Stomach (tissue), 9 donors: ENCODE results near the gene FAM120A. TPM values are rescaled to one million over a fixed set of nuclear protein-coding genes. Genes with fewer than 3 reads are reported as not detected.

Experiments used
- DNase-seq, 2 donors: peaks; one replicate each; pipeline versions ENCODE4 v3.0.0 to v3.0.0-alpha.2; 2013 to 2019
- H3K27ac ChIP-seq, 5 donors: fragments of 200-600 bp in 4 of 5; sonication (generic) in 4 of 5; one replicate each; pipeline ENCODE4 v1.5.1; 2013 to 2019; ENCODE audit warnings: mild to moderate bottlenecking in 1 of 5, moderate library complexity in 1 of 5
- H3K27me3 ChIP-seq, 3 donors: fragments of 200-600 bp; sonication (generic); one replicate each; pipeline ENCODE4 v1.5.1; 2017 to 2019; ENCODE audit warnings: mixed run types in 1 of 3
- H3K36me3 ChIP-seq, 4 donors: fragments of 200-600 bp; sonication (generic); 1 replicate in 3 of 4; 2 replicates in 1 of 4; pipeline ENCODE4 v1.5.1; 2016 to 2019
- H3K4me1 ChIP-seq, 4 donors: fragments of 200-600 bp; sonication (generic); one replicate each; pipeline ENCODE4 v1.5.1; 2016 to 2019
- H3K4me3 ChIP-seq, 4 donors: fragments of 200-600 bp; sonication (generic) in 3 of 4; one replicate each; pipeline ENCODE4 v1.5.1; 2016 to 2019; ENCODE audit warnings: mild to moderate bottlenecking in 1 of 4
- H3K9me3 ChIP-seq, 4 donors: fragments of 200-600 bp; sonication (generic); one replicate each; pipeline ENCODE4 v1.5.1; 2016 to 2019
- CTCF ChIP-seq, 7 experiments: fragments of 450-650 bp in 4 of 7; fragments of 200-600 bp in 3 of 7; sonication (generic) in 3 of 7; IDR thresholded peaks; one replicate each; pipeline ENCODE4 v1.5.1; 2016 to 2019; ENCODE audit warnings: antibody characterized with exemption in 7 of 7, control low read depth in 2 of 7, mild to moderate bottlenecking in 1 of 7
- EP300 ChIP-seq: sonication (generic); formaldehyde crosslinking; IDR thresholded peaks from one replicate; pipeline ENCODE4 v1.6.1; 2017; ENCODE audit warnings: antibody characterized with exemption
- POLR2A ChIP-seq, 4 donors: fragments of 450-650 bp; IDR thresholded peaks; one replicate each; pipeline ENCODE4 v1.6.1; 2016; ENCODE audit warnings: antibody characterized with exemption in 4 of 4, control low read depth in 2 of 4, mild to moderate bottlenecking in 1 of 4, moderate library complexity in 1 of 4
- POLR2AphosphoS5 ChIP-seq, 3 donors: sonication (generic); formaldehyde crosslinking; IDR thresholded peaks; one replicate each; pipeline ENCODE4 v1.6.1; 2016; ENCODE audit warnings: antibody characterized with exemption in 3 of 3
- WGBS, 5 donors: extraction: QIAGEN DNeasy Blood & Tissue Kit in 3 of 5; methylation state at CpG; one replicate each; pipeline versions ENCODE4 v1.1.5 to v1.1.7; 2013 to 2018; 5-methylcytosine and 5-hydroxymethylcytosine counted together
- intact Hi-C: fragments of 100-400 bp; cut with DNase I; formaldehyde crosslinking; loops from one replicate; pipeline ENCODE4 v1.15.1; 2023; ENCODE audit warnings: low total_unique reads
- polyA plus RNA-seq, 3 donors: library from polyadenylated mRNA; stranded (reverse); fragments of 200-250 nt; gene quantifications; one replicate each; pipeline ENCODE4 v1.2.3, GENCODE V29; 2013
- total RNA-seq, 5 donors: library from RNA; depleted of rRNA; stranded (reverse); fragments of >200 nt; gene quantifications; one replicate each; pipeline versions ENCODE4 v1.1.0 to v1.2.3, GENCODE V29; 2014 to 2016
- donor health status: healthy with polysubstance abuse.
- donor health status: Bipolar disorder and iron deficiency.
- donor health status: healthy.

The FAM120A gene
- total and polyA plus RNA-seq, 8 donors = 35.8 to 192 (median 92.1) TPM

GRCh38 chr9:93477397-93477796, 25.9 kb downstream of the FAM120A start:
- H3K9me3 ChIP-seq = no peaks in the 10 kb centered on the region
- H3K27ac ChIP-seq = no peak overlapping the region
- peaks cover 6 to 38% (median 20%) of the 10 kb centered on the region in 4 donors for H3K4me1 ChIP-seq
- no peaks in the 10 kb centered on the region for H3K27me3 ChIP-seq
- no peak for TF ChIP-seq POLR2A (IDR thresholded peaks at IDR 0.05)
- TF ChIP-seq POLR2AphosphoS5 (IDR thresholded peaks at IDR 0.05) = no peak
- no peak for TF ChIP-seq EP300
- no peak for TF ChIP-seq CTCF (IDR thresholded peaks at IDR 0.05)
- DNase-seq = no peak
- intact Hi-C loops = no loop called here
- H3K4me3 ChIP-seq = no peak overlapping the region
- H3K36me3 ChIP-seq = peaks cover 0 to 53% (median 29%) of the 10 kb centered on the region in 4 donors
- 82 to 94% (median 88%) methylated on average over 2 of the region's 2 CpGs for WGBS, 5 donors

- H3K36me3 ChIP-seq = peaks cover 0 to 50% (median 24%) of the 10 kb centered on the region in 4 donors
- WGBS, 5 donors = 76 to 89% (median 85%) methylated on average over 4 of the region's 4 CpGs
- TF ChIP-seq POLR2AphosphoS5 (IDR thresholded peaks at IDR 0.05) (no peak), EP300 (no peak), CTCF (IDR thresholded peaks at IDR 0.05) (no peak), POLR2A (IDR thresholded peaks at IDR 0.05) (no peak)
Observed at GRCh38 chr9:93479726-93480125, 28.2 kb downstream of the FAM120A start.

GRCh38 chr9:93480262-93480661, 28.8 kb downstream of the FAM120A start:
- Histone ChIP-seq H3K27ac (no peak overlapping the region), H3K9me3 (no peaks in the 10 kb centered on the region), H3K4me1 (peaks cover 0 to 21% (median 9%) of the 10 kb centered on the region in 4 donors), H3K36me3 (peaks cover 0 to 50% (median 28%) of the 10 kb centered on the region in 4 donors), H3K27me3 (no peaks in the 10 kb centered on the region), H3K4me3 (no peak overlapping the region)
- DNase-seq = no peak
- TF ChIP-seq POLR2AphosphoS5 (IDR thresholded peaks at IDR 0.05) (no peak), CTCF (IDR thresholded peaks at IDR 0.05) (no peak), POLR2A (IDR thresholded peaks at IDR 0.05) (no peak), EP300 (no peak)
- intact Hi-C loops = no loop called here
- 77 to 90% (median 87%) methylated on average over 4 of the region's 4 CpGs for WGBS, 5 donors

More at GRCh38 chr9:93479726-93480125, 28.2 kb downstream of the FAM120A start:
- H3K9me3 ChIP-seq = no peaks in the 10 kb centered on the region
- no peak overlapping the region for H3K27ac ChIP-seq
- no peak overlapping the region for H3K4me3 ChIP-seq
- peaks cover 0 to 21% (median 10%) of the 10 kb centered on the region in 4 donors for H3K4me1 ChIP-seq
- H3K27me3 ChIP-seq = no peaks in the 10 kb centered on the region
- DNase-seq = no peak
- intact Hi-C loops = no loop called here

GRCh38 chr9:93480728-93481324, 29.3 kb downstream of the FAM120A start:
- intact Hi-C loops = no loop called here
- TF ChIP-seq EP300 (no peak), POLR2AphosphoS5 (IDR thresholded peaks at IDR 0.05) (no peak), CTCF (IDR thresholded peaks at IDR 0.05) (no peak), POLR2A (IDR thresholded peaks at IDR 0.05) (no peak)

More at GRCh38 chr9:93480728-93481324, 29.3 kb downstream of the FAM120A start:
- H3K36me3 ChIP-seq = peaks cover 0 to 49% (median 29%) of the 10 kb centered on the region in 4 donors
- WGBS, 5 donors = 87 to 93% (median 90%) methylated on average over 7 of the region's 7 CpGs
- DNase-seq = no peak
- no peaks in the 10 kb centered on the region for H3K9me3 ChIP-seq
- no peak overlapping the region for H3K27ac ChIP-seq
- H3K27me3 ChIP-seq = no peaks in the 10 kb centered on the region
- peaks cover 0 to 21% (median 6%) of the 10 kb centered on the region in 4 donors for H3K4me1 ChIP-seq
- no peak overlapping the region for H3K4me3 ChIP-seq
